Upper lobe of right lung (tissue), 1 donor: ENCODE data around the gene KDM2B. TPM values are rescaled to one million over a fixed set of nuclear protein-coding genes. Genes with fewer than 3 reads are reported as not detected.

Experiments used
- ATAC-seq: fragments of 200-7000 bp; cut with Tn5 transposase; one replicate; pipeline ENCODE4 v1.9.1; 2020; ENCODE audit warnings: mild to moderate bottlenecking, moderate library complexity
- DNase-seq: peaks from one replicate; pipeline ENCODE4 v3.0.0-alpha.2; 2020
- H3K27ac ChIP-seq: fragments of 200-600 bp; one replicate; pipeline ENCODE4 v1.8.0; 2022
- H3K27me3 ChIP-seq: fragments of 200-600 bp; one replicate; pipeline ENCODE4 v1.8.0; 2022; ENCODE audit warnings: mild to moderate bottlenecking
- H3K36me3 ChIP-seq: fragments of 200-600 bp; one replicate; pipeline ENCODE4 v1.8.0; 2022
- H3K4me1 ChIP-seq: fragments of 200-600 bp; one replicate; pipeline ENCODE4 v1.8.0; 2022
- H3K4me3 ChIP-seq: fragments of 200-600 bp; one replicate; pipeline ENCODE4 v1.8.0; 2022; ENCODE audit warnings: mild to moderate bottlenecking
- H3K9me3 ChIP-seq: fragments of 200-600 bp; one replicate; pipeline ENCODE4 v1.8.0; 2022
- intact Hi-C: fragments of 100-400 bp; cut with DNase I; formaldehyde crosslinking; loops from one replicate; pipeline ENCODE4 v1.11.0; 2022
- total RNA-seq: library from RNA; stranded (reverse); fragmentation: NEBNext Ultra II Directional; extraction: Animal tissue kit (Norgen Biotek cat#: 25700); gene quantifications from one replicate; pipeline ENCODE4 v1.2.1, GENCODE V29; 2021
- TF ChIP-seq, protein P1 (sequence below): fragments of 200-600 bp; IDR thresholded peaks from one replicate; pipeline ENCODE4 v1.8.0; 2022; ENCODE audit warnings: antibody characterized with exemption
- donor health status: DM: no; HTN: yes; CAD: no; lungs with severe emphysema.

The KDM2B gene
- total RNA-seq, 1 donor from 2014 or later, result 35.4 TPM

DNA sequence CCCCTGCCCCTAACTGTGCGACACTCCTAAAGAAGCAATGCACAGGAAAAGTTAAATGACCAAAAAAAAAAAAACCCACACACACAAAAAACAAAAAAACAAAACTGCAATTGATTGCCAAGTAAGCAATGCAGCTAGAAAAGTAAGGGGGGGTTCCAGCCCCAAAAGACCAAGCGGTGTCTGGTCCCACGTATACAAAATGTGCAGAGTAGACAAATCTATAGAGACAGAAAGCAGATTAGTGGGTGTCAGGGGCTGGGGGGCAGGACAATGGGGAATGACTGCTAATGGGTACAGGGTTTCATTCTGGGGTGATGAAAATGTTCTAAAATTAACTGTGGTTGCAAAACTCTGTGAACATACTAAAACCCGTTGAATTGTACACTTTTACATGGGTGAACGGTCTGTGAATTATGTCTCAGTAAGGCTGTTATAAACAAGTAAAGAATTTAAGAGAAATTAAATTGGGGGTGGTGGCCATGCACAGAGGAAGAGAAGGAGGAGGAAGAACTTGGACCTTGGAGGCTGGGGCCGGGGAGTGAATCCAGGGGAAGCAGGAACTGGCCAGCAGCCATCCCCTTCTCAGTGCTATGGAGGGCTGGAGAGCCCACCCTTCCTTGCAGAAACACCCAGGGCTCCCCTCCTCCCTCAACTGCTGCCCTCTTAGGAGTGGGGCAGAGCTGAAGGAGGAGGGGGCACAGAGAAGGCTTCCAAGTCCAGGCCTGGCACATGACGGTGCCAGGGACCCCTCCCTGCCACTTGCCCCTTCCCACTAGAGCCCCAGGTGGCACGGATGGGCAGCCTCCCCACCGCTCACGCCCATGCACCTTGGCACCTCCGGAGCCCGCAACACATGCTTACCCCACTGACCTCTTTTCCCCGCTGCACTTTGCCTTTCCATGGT lies 45.4 kb downstream of the KDM2B start:
- no peak for ATAC-seq
- DNase-seq, result no peak
- Histone ChIP-seq H3K36me3 (no peaks in the 10 kb centered on the region), H3K9me3 (no peaks in the 10 kb centered on the region), H3K4me1 (peaks cover 62% of the 10 kb centered on the region), H3K27me3 (no peaks in the 10 kb centered on the region), H3K4me3 (peak overlapping the region; percentile 72), H3K27ac (peak overlapping the region; percentile 93)
- TF ChIP-seq, protein P1, sequence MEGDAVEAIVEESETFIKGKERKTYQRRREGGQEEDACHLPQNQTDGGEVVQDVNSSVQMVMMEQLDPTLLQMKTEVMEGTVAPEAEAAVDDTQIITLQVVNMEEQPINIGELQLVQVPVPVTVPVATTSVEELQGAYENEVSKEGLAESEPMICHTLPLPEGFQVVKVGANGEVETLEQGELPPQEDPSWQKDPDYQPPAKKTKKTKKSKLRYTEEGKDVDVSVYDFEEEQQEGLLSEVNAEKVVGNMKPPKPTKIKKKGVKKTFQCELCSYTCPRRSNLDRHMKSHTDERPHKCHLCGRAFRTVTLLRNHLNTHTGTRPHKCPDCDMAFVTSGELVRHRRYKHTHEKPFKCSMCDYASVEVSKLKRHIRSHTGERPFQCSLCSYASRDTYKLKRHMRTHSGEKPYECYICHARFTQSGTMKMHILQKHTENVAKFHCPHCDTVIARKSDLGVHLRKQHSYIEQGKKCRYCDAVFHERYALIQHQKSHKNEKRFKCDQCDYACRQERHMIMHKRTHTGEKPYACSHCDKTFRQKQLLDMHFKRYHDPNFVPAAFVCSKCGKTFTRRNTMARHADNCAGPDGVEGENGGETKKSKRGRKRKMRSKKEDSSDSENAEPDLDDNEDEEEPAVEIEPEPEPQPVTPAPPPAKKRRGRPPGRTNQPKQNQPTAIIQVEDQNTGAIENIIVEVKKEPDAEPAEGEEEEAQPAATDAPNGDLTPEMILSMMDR, result no peak
- intact Hi-C loops, result no loop called here

DNA sequence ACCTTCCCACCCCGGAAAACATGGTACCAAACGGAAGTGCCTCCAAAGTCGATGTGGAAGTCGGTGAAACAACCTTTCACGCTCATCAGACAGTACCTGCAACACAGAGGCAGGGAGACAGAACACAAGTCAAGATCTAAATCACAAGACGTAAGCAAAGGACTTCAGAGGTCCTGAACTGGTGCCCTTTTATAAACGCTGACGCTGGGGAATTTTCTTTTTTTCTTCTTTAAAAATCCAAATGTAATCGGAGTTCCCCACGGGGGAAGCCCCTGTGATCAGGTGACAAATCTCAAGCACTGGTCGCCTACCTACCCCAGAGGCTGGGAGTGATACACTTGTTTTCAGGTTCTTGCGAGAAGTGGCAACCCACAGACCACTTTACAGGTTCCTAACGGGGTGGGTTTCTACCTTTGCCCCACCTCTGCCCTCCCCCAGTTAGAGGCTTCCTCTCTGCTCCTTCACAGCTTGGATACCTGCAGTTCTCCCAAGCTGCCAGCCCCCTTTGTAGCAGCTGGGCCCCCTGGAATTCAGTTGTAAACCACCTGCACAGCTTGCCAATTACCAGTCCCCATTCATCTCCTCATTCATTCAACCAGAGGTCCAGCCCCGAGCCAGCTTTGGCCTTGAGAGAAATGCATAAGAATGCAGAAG lies 46.2 kb downstream of the KDM2B start:
- ATAC-seq, result no peak
- peak overlapping the region; percentile 93 for H3K27ac ChIP-seq
- intact Hi-C loops, result no loop called here

DNA sequence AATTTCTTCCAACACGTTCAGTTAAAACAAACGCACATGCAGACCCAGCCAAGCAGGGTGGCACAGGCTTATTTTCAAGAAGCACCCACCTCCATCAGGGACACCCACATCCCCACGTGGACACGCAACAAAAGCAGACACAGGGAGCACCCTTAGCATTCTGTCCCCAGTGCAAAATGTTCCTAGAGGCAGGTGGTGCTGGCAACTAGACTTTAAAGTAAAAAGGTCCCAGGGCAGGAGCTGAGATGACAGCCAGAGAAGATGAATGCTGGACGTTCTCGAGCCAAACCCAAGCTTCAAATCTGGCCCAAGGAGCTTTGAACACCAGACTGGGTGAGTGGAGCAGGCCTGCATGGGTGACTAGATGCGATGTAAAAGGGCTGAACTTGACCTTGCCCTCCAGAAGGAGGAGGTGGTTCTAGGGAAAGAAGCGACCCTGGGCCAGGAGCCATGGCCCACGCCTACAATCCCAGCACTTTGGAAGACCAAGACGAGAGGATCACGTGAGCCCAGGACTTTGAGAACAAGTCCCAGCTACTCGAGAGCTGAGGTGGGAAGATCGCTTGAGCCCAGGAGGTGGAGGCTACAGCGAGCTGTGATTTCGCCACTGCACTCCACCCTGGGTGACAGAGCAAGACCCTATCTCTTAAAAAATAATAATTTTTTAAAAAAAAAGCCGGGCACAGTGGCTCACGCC lies 47.3 kb downstream of the KDM2B start:
- Histone ChIP-seq H3K4me1 (peaks cover 62% of the 10 kb centered on the region), H3K9me3 (no peaks in the 10 kb centered on the region), H3K27ac (peak overlapping the region; percentile 76), H3K36me3 (no peaks in the 10 kb centered on the region), H3K27me3 (no peaks in the 10 kb centered on the region), H3K4me3 (no peak overlapping the region)
- intact Hi-C loops, result no loop called here
- DNase-seq (peak; percentile 75), ATAC-seq (no peak)
- TF ChIP-seq, protein P1, result no peak

More for the DNA sequence above, 46.2 kb downstream of the KDM2B start:
- no peak for DNase-seq
- Histone ChIP-seq H3K4me3 (no peak overlapping the region), H3K9me3 (no peaks in the 10 kb centered on the region), H3K36me3 (no peaks in the 10 kb centered on the region), H3K4me1 (peaks cover 65% of the 10 kb centered on the region), H3K27me3 (no peaks in the 10 kb centered on the region)
- TF ChIP-seq, protein P1, result no peak

DNA sequence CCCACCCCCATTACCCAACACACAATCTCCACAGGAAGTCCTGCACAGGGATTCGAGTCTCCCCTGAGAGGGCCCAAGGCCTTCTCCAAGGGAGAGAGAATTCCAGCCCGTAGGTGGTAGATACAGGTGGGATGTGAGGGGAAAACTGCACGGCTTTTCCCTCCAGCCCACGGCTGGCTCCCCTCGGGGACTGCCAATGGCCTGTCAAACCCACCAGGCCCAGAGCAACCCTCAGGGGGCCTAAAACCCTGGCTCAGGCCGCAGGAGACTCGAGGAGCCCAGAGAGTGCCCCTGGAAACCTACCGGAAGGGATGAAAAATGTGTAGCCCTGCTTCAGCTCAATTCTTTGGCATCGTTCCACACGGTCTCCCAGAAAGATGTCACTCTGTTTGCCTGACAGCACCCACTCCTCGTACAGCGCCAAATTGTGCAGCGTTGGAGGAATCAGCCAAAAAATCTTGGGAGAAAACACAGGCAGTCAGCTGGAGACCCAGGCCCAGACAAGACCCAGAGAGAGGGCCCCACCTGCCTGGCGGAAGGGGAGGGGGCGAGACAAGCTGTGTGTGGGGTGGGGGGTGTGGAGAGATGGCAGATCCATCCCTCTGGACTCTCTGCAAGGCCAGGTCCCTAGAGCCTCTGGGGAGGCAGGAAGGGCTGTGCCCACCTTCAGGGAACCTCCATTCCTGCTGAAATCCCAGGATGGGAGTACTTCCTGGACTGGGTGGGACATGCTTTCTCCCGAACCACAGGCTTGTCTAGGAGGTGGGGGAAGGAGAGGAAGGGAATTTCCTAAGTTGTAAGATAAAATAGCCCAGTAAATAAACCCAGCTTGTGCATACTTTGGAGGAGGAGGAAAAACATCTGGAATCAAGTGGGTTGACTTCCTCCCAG lies 48.1 kb downstream of the KDM2B start:
- Histone ChIP-seq H3K27me3 (no peaks in the 10 kb centered on the region), H3K4me3 (no peak overlapping the region), H3K9me3 (no peaks in the 10 kb centered on the region), H3K27ac (peak overlapping the region; percentile 76), H3K36me3 (peaks cover 7% of the 10 kb centered on the region), H3K4me1 (peaks cover 57% of the 10 kb centered on the region)
- no peak for DNase-seq
- ATAC-seq, result no peak
- intact Hi-C loops, result no loop called here
- TF ChIP-seq, protein P1, result no peak

DNA sequence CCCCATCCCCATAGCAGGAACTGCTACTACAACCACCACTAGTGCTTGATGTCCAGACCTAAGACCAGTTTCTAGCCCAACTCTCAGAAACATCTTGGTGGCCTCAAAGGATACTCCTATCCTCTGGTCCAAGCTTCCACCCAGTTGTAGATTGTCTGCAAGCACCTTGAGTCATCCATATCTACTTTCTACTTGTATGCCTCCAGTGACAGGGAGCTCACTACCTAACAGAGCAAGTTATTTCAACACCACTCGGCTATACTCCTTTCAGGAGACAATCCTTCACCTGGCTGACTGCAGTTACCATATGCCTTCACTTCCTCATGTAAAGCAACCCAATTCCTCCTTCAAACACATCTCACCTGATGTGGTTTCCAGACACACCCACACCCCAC lies 49.5 kb downstream of the KDM2B start:
- H3K27me3 ChIP-seq, result no peaks in the 10 kb centered on the region
- H3K4me3 ChIP-seq, result no peak overlapping the region
- DNase-seq, result no peak
- ATAC-seq, result no peak
- intact Hi-C loops, result no loop called here
- H3K9me3 ChIP-seq, result no peaks in the 10 kb centered on the region
- TF ChIP-seq, protein P1, result no peak
- H3K4me1 ChIP-seq, result peaks cover 56% of the 10 kb centered on the region
- H3K27ac ChIP-seq, result peak overlapping the region; percentile 76
- H3K36me3 ChIP-seq, result peaks cover 7% of the 10 kb centered on the region
